ENCODE results near the gene PRKCE.

The PRKCE gene

DNA sequence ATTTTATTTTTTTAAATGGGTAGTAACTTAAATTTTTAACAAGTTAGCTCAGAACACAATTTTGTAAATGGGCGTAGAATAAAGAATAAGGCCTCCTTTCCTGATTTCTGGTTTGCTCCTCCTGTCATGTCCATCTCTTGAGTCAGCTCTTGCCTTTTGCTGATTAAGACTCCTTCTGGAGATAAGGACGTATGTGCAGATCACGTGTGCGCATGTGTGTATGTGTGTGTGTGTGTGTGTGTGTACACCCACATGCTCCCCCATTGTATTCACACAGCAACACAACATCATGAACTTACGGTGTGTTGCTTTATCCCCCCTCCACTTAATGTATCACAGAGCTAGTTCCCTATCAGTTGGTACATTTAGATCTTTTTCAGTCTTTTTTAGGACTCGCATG lies 182.9 kb downstream of the PRKCE start:
- DNase-seq (ENCODE audit: low read depth, low spot score): no peak
- no peak overlapping the region for H3K9ac ChIP-seq (ENCODE audit: insufficient read length)
- no peak overlapping the region for H3K27ac ChIP-seq
- H3K36me3 ChIP-seq (ENCODE audit: insufficient read depth, low read length): no peaks in the 10 kb centered on the region
- TF ChIP-seq FOXP2 (optimal IDR thresholded peaks at IDR 0.05; ENCODE audit: control extremely low read depth, extremely low read length, insufficient read depth) (no peak), POLR2AphosphoS5 (IDR thresholded peaks at IDR 0.05; ENCODE audit: borderline replicate concordance, low read depth, low read length) (no peak), EZH2 (IDR thresholded peaks at IDR 0.05) (no peak)
- no peaks in the 10 kb centered on the region for H3K9me3 ChIP-seq (ENCODE audit: low read depth, low read length)
- H3K4me3 ChIP-seq: no peak overlapping the region

- Histone ChIP-seq H3K4me3 (no peak overlapping the region), H3K36me3 (ENCODE audit: insufficient read depth, low read length) (no peaks in the 10 kb centered on the region), H3K9me3 (ENCODE audit: low read depth, low read length) (no peaks in the 10 kb centered on the region), H3K27ac (no peak overlapping the region), H3K9ac (ENCODE audit: insufficient read length) (no peak overlapping the region)
- DNase-seq (ENCODE audit: low read depth, low spot score): no peak
- no peak for TF ChIP-seq FOXP2 (optimal IDR thresholded peaks at IDR 0.05; ENCODE audit: control extremely low read depth, extremely low read length, insufficient read depth)
- no peak for TF ChIP-seq POLR2AphosphoS5 (IDR thresholded peaks at IDR 0.05; ENCODE audit: borderline replicate concordance, low read depth, low read length)
- no peak for TF ChIP-seq EZH2 (IDR thresholded peaks at IDR 0.05)
Observed at GRCh38 chr2:45834858-45835257, 183.4 kb downstream of the PRKCE start.

GRCh38 chr2:45836316-45836715 lies 184.8 kb downstream of the PRKCE start:
- Histone ChIP-seq H3K9ac (ENCODE audit: insufficient read length) (no peak overlapping the region), H3K27ac (no peak overlapping the region)
- TF ChIP-seq POLR2AphosphoS5 (IDR thresholded peaks at IDR 0.05; ENCODE audit: borderline replicate concordance, low read depth, low read length) (no peak), EZH2 (IDR thresholded peaks at IDR 0.05) (no peak), FOXP2 (optimal IDR thresholded peaks at IDR 0.05; ENCODE audit: control extremely low read depth, extremely low read length, insufficient read depth) (no peak)

DNA sequence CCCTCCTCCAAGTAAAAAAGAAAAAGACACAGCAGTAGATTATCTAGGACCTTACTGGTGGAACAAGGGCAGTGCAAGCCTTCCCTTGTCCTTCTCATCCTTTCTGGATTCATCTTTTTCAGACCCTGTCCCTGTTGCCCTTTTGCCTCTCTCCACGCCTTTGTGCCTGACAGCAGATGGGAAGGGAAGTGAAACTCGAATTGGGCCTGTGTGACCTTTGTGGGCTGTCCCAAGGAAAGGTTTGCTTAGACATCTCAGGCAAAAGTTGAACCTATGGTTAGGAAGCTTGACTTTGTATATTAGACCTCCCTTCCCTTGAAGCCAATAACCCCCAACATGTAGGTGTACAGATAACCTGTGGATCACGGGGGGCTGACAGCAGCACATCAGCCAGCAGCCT lies 185.3 kb downstream of the PRKCE start:
- H3K4me3 ChIP-seq: no peak overlapping the region
- no peaks in the 10 kb centered on the region for H3K36me3 ChIP-seq (ENCODE audit: insufficient read depth, low read length)
- no peak for DNase-seq (ENCODE audit: low read depth, low spot score)
- H3K9ac ChIP-seq (ENCODE audit: insufficient read length): no peak overlapping the region
- H3K27ac ChIP-seq: no peak overlapping the region
- TF ChIP-seq EZH2 (IDR thresholded peaks at IDR 0.05) (no peak), POLR2AphosphoS5 (IDR thresholded peaks at IDR 0.05; ENCODE audit: borderline replicate concordance, low read depth, low read length) (no peak), FOXP2 (optimal IDR thresholded peaks at IDR 0.05; ENCODE audit: control extremely low read depth, extremely low read length, insufficient read depth) (no peak)
- no peaks in the 10 kb centered on the region for H3K9me3 ChIP-seq (ENCODE audit: low read depth, low read length)

More at GRCh38 chr2:45836316-45836715, 184.8 kb downstream of the PRKCE start:
- Histone ChIP-seq H3K4me3 (no peak overlapping the region), H3K36me3 (ENCODE audit: insufficient read depth, low read length) (no peaks in the 10 kb centered on the region), H3K9me3 (ENCODE audit: low read depth, low read length) (no peaks in the 10 kb centered on the region)
- no peak for DNase-seq (ENCODE audit: low read depth, low spot score)

DNA sequence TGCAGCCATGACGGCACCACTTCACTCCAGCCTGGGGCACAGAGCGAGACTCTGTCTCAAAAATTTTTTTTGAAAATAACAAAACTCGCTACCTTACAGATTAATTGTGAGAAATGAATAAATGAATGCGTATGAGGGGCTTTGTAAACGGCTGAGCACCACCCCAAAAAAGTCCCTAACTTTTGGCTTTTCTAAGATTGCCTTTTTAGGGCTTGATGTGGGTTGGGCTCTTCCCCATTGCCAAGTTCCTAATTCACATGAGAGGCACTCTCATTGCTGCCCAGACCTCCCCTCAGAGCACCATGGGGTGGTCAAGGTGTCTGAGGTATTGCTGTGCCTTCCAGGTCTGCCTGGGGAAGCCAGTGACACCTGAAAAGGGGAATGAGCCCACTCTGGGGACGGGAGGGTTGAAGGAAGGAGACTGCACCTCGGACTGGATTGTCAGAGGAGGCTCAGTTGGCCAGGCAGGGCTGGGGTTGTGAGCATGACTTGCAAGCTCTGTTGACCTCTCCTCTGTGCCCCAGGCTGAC lies 186.4 kb downstream of the PRKCE start:
- H3K27ac ChIP-seq: no peak overlapping the region
- DNase-seq (ENCODE audit: low read depth, low spot score): no peak
- no peak for TF ChIP-seq POLR2AphosphoS5 (IDR thresholded peaks at IDR 0.05; ENCODE audit: borderline replicate concordance, low read depth, low read length)
- TF ChIP-seq FOXP2 (optimal IDR thresholded peaks at IDR 0.05; ENCODE audit: control extremely low read depth, extremely low read length, insufficient read depth): no peak
- no peak for TF ChIP-seq EZH2 (IDR thresholded peaks at IDR 0.05)
- H3K4me3 ChIP-seq: no peak overlapping the region
- H3K36me3 ChIP-seq (ENCODE audit: insufficient read depth, low read length): no peaks in the 10 kb centered on the region
- H3K9ac ChIP-seq (ENCODE audit: insufficient read length): no peak overlapping the region
- no peaks in the 10 kb centered on the region for H3K9me3 ChIP-seq (ENCODE audit: low read depth, low read length)

DNA sequence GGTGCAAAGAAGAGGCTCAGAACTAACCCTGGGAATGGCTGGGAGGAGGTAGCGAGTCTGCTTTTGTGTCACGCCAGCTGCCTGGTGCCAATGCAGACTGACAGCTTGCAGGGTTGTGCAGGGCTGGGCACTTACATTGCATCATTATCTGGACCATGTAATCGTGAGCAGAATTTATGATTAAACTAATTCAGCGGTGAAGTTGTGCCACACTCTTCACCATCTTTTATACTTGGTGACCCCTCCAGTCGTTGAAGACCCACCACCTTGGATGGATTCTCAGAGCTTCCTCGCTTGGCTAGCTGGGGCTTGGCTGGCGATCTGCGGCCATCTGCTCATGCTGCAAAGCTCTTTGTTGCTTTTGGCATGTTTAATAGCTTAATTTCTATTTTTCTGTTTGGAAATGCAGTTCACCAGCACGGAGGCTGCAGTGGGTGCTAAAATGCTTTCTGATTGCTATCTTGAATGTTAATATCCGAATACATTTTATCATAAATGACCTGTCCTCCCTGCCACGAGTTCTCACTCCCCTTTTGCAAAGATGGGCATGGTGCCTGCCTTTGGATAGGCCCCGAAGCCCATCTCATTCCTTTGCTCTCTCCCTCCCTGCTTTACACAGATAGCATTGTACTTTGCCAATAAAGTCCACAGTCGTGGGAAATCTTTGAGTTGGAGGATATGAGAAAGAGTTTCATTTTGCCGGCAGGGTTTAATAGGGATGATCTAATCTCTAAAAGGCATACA lies 188.2 kb downstream of the PRKCE start:
- H3K9me3 ChIP-seq (ENCODE audit: low read depth, low read length): no peaks in the 10 kb centered on the region
- no peak for DNase-seq (ENCODE audit: low read depth, low spot score)
- no peak overlapping the region for H3K27ac ChIP-seq
- no peak overlapping the region for H3K9ac ChIP-seq (ENCODE audit: insufficient read length)
- H3K36me3 ChIP-seq (ENCODE audit: insufficient read depth, low read length): no peaks in the 10 kb centered on the region
- TF ChIP-seq FOXP2 (optimal IDR thresholded peaks at IDR 0.05; ENCODE audit: control extremely low read depth, extremely low read length, insufficient read depth) (no peak), POLR2AphosphoS5 (IDR thresholded peaks at IDR 0.05; ENCODE audit: borderline replicate concordance, low read depth, low read length) (no peak), EZH2 (IDR thresholded peaks at IDR 0.05) (no peak)
- H3K4me3 ChIP-seq: no peak overlapping the region

- Histone ChIP-seq H3K4me3 (no peak overlapping the region), H3K9ac (ENCODE audit: insufficient read length) (no peak overlapping the region), H3K36me3 (ENCODE audit: insufficient read depth, low read length) (no peaks in the 10 kb centered on the region), H3K9me3 (ENCODE audit: low read depth, low read length) (no peaks in the 10 kb centered on the region), H3K27ac (no peak overlapping the region)
- TF ChIP-seq EZH2 (IDR thresholded peaks at IDR 0.05): no peak
- TF ChIP-seq POLR2AphosphoS5 (IDR thresholded peaks at IDR 0.05; ENCODE audit: borderline replicate concordance, low read depth, low read length): no peak
- TF ChIP-seq FOXP2 (optimal IDR thresholded peaks at IDR 0.05; ENCODE audit: control extremely low read depth, extremely low read length, insufficient read depth): no peak
- DNase-seq (ENCODE audit: low read depth, low spot score): no peak
Observed at GRCh38 chr2:45840481-45840880, 189.0 kb downstream of the PRKCE start.

- no peak for DNase-seq (ENCODE audit: low read depth, low spot score)
- no peaks in the 10 kb centered on the region for H3K36me3 ChIP-seq (ENCODE audit: insufficient read depth, low read length)
- H3K27ac ChIP-seq: no peak overlapping the region
- H3K9ac ChIP-seq (ENCODE audit: insufficient read length): no peak overlapping the region
- H3K9me3 ChIP-seq (ENCODE audit: low read depth, low read length): no peaks in the 10 kb centered on the region
- H3K4me3 ChIP-seq: no peak overlapping the region
- TF ChIP-seq FOXP2 (optimal IDR thresholded peaks at IDR 0.05; ENCODE audit: control extremely low read depth, extremely low read length, insufficient read depth): no peak
- TF ChIP-seq EZH2 (IDR thresholded peaks at IDR 0.05): no peak
- no peak for TF ChIP-seq POLR2AphosphoS5 (IDR thresholded peaks at IDR 0.05; ENCODE audit: borderline replicate concordance, low read depth, low read length)
Observed at GRCh38 chr2:45841752-45842407, 190.4 kb downstream of the PRKCE start.
